DMS153 treated with DMSO at 0.1 percent for 48 hours (cell line): Measurements from ENCODE around the gene AMIGO3.

Source experiments
- DNase-seq: peaks from one replicate; lab custom pipeline; 2025; ENCODE audit not compliant: unreplicated experiment; lab: John Stamatoyannopoulos, UW

The AMIGO3 gene

GRCh38 chr3:49725906-49726681 lies 6.6 kb upstream of the AMIGO3 start:
- DNase-seq = no peak

DNA sequence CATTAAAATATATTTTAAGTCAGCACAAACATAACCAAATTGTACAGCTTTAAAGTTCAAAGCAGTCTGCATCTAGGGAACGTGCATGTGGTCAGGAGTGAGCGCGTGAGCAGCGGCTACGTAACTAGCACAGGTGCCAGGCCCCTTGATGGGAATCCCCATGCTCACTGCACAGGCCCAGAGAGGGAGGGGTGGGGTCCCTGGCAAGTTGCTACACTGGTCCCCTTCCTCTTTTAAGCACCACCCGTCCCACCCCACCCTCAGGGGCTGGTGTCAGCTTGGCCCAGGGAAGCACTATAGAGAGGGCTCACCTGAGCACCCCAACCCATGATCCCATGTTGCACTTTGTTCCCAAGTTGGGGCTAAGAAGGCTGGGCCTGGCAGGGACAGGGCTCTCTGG lies 5.1 kb upstream of the AMIGO3 start:
- no peak for DNase-seq

DNA sequence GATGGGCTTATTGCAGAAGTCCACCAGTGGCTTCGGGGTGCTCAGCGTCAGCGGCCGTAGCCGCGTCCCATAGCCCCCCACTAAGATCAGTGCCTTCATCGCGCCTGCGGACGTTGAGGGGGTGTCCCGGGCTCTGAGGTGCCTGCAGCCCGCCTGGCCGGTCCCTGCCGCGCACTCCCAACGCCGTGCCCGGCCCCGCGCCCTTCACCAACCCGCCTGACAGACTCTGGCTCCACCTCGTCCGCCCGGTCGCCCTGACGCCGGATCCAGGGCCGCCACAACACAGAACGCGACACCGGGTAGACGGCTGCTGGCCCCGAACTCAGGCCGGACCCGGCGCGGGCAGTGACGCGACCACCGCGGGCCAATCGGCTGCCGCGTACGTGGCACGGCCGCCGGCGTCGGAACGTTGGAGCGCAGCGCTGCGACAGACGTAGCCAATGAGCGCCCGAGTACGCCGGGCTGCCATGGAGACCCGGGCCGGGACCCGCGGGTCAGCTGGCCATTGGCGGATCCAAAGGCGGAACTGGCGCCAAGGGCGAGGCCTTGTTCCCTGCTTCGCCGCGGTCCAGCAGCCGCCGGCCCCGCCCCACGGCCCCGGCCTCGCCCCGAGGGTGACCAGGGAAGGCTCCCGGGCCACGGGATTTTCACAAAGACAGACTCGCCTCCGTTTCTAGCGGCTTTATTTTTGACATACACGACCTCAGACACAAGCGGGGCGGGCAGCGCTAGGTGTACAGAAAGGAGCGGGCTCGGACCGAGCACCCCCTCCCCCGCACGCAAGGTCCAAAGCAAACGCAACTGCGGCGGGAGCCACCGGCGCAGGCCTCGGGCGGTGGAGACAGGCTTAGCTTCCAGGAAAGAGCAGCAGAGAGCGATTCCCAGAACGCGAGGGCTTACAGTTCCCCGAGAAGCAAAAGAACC lies 4.4 kb upstream of the AMIGO3 start, which contains the start of gene GMPPB:
Gene GMPPB (minus strand): TSS at position 324 of the 924 bp plus-strand sequence. CDS start 225 bp downstream, at position 99.
- peak; percentile 73 for DNase-seq

DNA sequence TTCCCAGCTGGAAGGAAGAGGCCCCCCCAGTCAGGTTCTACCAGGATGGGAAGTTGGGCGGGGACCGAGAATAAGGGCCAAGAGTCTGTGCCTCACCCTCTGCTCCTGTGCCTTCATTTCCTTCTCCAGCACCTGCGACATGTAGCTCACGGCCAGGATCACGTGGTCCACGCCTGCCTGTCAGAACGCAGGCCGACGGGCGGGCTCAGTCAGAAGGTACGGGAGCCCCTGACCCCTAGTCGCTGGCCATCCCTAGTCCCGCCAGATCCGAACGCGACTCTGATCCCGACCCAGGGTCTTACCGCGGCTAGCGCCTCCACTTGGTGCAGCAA lies 3.8 kb upstream of the AMIGO3 start:
- DNase-seq = no peak

GRCh38 chr3:49722896-49723295 lies 3.4 kb upstream of the AMIGO3 start:
- no peak for DNase-seq

- DNase-seq = no peak
Observed at GRCh38 chr3:49721896-49722781, 2.7 kb upstream of the AMIGO3 start.

DNA sequence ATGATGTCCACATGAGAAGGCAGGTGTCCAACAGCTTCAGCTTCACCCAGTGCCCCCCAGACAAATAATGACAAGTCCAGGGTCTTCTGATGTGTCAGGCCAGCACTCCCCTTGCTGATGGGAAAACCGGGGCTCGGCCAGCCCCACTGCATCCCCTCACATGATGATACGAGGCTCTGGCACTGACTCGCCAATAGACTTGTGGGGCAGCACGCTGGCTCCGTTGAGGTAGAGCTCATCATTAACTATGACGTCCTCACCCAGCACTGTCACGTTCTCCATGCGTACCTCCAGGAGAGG lies 2.1 kb upstream of the AMIGO3 start:
- DNase-seq = no peak

DNA sequence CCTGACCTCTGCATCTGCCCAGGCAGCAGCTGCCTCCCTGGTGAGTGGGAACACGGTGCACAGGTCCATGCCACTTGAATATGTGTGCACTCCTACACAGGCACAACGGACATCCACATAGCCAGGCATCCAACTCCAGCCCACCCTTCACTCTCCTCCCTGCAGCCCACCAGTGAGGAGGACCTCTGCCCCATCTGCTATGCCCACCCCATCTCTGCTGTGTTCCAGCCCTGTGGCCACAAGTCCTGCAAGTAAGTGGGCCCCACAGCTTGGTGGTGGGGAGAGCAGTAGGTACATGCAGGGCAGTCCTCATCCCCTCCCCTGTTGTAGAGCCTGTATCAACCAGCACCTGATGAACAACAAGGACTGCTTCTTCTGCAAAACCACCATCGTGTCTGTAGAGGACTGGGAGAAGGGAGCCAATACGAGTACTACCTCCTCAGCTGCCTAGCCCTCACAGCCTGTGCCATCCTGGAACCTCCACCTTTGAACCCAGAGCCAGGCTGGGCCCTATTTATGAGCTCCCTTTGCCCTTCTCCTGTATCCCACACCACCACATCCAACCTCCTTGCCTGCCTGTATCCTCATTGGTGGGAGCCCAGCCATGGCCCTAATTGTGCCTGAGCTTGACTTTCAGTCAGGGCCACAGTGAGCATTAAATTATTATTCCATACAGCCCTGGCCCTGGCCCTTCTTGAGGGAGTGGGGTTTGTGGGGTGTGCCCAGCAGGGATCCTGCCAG lies 1.5 kb upstream of the AMIGO3 start:
- DNase-seq = no peak

GRCh38 chr3:49718858-49719213 lies 648 bp downstream of the AMIGO3 start:
- no peak for DNase-seq

DNA sequence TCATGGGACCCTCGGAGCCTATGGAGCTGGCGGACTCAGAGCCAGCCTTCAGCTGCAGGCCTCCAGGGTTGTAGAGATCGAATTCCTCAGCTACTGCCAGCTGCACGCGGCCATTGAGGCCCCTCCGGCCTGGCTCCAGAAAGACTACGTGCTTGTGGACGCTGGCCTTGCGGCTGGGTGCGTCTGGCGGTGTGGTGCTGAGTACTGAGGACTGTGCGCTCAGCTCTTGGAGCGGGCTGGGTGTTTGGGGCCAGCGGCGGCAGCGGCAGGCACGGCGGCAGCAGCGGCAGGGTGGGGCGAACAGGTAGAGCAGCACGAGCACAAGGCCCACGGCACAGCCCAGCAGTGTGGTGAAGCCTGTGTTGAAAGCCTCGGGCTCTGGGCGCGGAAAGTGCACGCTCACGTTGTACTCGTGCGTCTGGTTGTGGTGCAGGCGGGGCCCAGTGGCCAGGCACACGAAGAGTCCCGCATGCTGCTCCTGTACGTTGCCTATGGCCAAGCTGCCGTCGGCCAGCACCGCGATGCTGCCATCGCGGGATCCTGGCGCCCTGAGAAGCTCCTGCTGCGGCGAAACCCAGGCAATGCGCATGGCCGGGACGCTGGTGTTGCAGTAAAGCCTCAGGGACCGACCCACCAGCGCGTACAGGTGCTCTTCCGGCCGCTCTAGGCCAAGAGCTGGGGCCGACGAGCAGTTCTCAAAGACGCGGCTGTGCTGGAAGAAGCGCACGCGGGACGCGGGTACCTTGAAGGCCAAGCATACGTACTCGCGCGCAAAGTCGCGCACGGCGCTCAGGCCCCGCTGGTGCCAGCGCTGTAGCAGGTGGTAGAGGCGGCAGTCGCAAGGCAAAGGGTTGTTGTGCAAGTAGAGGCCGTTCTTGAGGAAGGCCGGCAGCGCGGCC lies 1.3 kb downstream of the AMIGO3 start:
- no peak for DNase-seq

DNA sequence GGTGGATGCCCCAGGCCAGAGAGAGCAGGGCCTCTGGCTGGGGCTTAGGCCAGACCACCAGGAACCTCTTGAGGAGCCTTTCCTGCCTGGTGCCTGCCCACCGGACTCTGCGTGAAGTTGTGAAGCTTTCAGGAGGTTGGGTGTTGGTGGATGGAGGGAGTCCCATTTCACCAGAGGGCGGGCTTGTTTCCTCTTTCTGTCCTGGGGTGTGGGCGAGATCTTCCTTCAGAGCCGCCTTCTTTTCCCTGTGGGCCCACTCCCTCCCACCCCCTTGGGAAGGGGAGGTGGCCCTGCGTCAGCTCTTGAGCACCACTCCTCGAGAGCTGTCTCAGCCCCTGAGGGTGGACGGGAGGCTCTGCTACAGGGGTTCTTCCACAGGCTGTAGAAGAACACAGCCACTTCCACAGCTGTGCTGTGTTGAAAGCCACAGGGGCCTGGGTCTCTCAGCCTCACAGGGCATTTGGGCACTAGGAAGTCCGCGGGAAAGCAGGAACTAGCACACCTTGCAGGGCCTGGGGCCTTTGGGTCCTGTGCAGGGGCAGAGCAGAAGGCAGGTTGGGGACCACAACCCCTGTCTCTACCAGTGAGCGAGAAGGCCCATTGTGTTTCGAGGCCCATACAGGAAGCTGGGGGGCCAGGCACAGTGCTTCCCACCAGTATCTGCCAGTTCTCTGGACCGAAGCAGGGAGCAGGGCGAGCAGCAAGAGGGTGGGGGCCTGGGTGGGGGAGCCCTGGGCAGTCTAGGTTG lies 2.1 kb downstream of the AMIGO3 start:
- DNase-seq = no peak

DNA sequence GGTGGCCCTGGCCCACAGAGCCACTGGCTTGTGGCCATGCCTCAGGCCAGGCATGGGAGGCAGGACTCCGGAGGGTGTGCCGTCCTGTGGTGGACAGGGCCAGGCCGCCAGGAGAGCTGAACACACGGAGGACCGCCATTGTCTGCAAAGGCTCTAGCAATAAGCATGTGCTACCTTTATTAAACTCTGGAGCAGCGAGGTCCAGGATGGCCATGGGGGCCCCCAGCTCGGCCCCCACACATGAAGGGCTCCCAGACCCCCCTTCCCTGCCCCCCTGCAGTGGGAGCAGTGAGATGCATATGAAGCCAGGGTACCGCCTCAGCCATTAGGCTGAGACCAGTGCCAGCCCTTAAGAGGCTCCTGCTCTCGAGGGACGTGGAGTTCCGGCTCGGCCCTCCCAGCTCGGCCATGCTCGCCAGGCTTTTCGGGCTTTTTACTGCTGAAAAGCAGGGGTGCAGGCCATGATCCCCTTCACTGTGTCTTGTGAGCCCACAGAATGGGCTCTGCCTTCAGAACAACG lies 2.7 kb downstream of the AMIGO3 start:
- DNase-seq = no peak

DNA sequence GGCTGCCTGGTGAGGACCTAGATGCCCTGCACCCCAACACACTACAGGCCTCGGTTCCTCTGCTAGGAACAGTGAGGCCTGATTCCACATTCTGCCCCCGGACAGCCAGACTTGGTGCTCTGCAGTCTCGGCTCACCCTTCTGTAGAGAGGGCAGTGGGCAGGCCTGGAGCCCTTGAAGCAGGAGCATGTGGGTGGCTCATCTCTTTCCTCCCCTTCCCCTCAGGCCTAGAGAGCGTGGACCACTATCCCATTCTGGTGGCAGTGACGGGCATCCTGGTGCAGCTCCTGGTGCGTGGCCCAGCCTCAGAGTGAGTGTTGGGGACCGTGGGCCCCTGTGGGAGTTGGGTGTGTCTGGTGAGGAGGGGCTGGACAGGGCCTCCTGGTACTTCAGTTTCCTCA lies 3.3 kb downstream of the AMIGO3 start:
- DNase-seq = no peak

- DNase-seq = no peak
Observed at GRCh38 chr3:49715611-49716121, 3.8 kb downstream of the AMIGO3 start.

GRCh38 chr3:49714728-49715550 lies 4.5 kb downstream of the AMIGO3 start:
- DNase-seq = no peak

- no peak for DNase-seq
Observed at GRCh38 chr3:49713336-49714105, 6.0 kb downstream of the AMIGO3 start.
